ENCODE measurements around the gene NQO1.
"Not testable (repeated sequence)": the region's sequence is repeated elsewhere in the genome, so short reads cannot be mapped to it uniquely, and the experiment has no call there.

GRCh38 chr16:69731280-69731679 lies 4.9 kb upstream of the NQO1 start:
- TF ChIP-seq CTCF (conservative IDR thresholded peaks at IDR 0.05); ZFX (IDR thresholded peaks at IDR 0.05): not testable (repeated sequence)

All from C4-2B (cell line).